IPS-18c (cell line): ENCODE results near the gene HINT1.

ENCODE experiments used
- H3K4me3 ChIP-seq: 2 replicates; pipeline ENCODE4 v1.7.0; 2013; ENCODE audit warnings: low read depth, mild to moderate bottlenecking, low read length, moderate library complexity; ENCODE audit not compliant: insufficient read depth
- H3K9me3 ChIP-seq: one replicate; pipeline ENCODE4 v1.6.1; 2013; ENCODE audit warnings: mild to moderate bottlenecking, low read length, moderate library complexity; ENCODE audit not compliant: control insufficient read depth, insufficient read depth

HINT1 gene

DNA sequence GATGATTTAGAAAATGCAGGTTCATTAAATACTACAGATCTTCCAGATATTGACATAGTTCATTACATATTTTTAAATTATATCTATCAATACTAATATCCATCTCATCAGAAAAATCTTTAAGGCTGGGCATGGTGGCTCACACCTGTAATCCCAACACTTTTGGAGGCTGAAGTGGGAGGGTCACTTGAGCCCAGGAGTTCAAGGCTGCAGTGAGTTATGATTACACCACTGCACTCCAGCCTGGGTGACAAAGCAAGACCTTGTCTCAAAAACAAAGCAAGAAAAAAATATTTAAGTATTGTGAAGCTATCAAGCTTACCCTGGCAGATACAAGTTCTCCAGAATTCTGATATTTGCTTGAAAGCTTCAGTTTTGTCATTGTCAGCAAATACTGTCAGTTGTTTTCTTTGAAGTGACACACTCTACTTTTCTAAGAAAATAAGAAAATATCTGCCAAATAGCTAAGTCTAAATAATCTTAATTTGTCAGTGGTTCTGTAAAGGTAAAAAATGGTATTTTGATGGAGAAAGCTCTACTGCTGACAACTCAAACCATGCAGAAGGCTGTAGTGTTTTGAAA is 20.6 kb upstream of the HINT1 start:
- H3K9me3 ChIP-seq, result no peaks in the 10 kb centered on the region
- no peak overlapping the region for H3K4me3 ChIP-seq

DNA sequence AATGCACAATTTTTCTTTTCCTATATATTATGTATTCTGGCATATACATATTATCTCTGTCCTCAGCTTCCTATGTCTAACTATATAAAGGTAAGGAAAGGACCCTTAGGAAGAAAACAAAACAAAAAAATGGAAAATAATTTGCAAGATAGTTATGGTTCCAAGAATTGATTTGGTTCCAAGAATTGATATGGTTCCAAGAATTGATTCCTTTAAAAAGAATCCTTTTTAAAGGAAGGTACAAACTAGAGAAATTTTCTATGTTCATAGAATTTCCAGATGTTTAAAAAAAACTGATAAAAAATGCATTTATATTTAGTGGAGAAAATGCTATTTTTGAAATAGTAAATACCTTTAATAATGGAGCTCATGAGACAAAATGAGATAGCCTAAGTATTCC is 17.8 kb upstream of the HINT1 start:
- H3K4me3 ChIP-seq, result no peak overlapping the region
- H3K9me3 ChIP-seq, result no peaks in the 10 kb centered on the region

DNA sequence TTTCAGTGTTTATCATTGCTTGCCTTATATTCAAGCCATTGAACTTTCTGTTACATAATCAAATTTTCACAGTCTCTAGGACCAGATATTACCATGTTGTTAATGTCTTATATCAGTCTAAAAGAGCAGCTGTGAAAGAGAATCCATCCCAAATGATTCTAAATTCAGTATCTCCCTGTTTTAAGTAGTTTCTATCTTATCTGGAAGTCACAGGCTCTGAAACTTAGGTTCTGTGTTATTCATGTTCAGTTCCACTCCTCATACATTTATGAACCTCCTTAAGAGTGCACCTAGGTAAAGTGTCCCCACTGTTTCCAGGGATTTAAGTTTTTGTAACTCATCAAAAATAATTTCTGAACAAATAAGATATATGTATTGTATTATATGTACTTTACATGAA is 15.4 kb upstream of the HINT1 start:
- no peaks in the 10 kb centered on the region for H3K9me3 ChIP-seq
- H3K4me3 ChIP-seq, result no peak overlapping the region

DNA sequence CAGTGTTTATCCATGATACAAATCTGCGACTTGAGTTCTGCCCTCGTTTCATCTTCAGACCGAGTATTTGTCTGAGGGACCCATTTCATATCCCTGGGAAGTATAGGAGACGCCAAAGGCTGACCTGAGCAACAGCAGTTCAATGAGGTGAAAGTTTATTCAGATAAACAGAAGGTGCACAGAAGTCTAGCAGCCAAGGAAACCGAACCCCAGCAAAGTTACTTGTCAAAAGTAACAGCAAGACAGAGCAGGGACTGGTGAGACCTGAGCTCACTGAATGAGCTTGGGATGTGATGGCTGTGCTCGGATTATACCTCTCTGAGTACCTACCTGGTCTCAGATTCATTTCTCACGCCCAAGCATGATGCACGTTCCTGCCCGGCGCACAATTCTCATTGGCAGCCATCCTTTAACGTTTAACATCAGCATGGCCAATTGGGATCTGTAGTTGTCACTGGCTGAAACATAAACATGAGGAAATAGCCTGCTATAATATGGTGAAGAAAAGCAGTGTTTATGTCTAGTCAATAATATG is 6.3 kb upstream of the HINT1 start:
- H3K9me3 ChIP-seq, result no peaks in the 10 kb centered on the region
- H3K4me3 ChIP-seq, result peak overlapping the region; percentile 74

DNA sequence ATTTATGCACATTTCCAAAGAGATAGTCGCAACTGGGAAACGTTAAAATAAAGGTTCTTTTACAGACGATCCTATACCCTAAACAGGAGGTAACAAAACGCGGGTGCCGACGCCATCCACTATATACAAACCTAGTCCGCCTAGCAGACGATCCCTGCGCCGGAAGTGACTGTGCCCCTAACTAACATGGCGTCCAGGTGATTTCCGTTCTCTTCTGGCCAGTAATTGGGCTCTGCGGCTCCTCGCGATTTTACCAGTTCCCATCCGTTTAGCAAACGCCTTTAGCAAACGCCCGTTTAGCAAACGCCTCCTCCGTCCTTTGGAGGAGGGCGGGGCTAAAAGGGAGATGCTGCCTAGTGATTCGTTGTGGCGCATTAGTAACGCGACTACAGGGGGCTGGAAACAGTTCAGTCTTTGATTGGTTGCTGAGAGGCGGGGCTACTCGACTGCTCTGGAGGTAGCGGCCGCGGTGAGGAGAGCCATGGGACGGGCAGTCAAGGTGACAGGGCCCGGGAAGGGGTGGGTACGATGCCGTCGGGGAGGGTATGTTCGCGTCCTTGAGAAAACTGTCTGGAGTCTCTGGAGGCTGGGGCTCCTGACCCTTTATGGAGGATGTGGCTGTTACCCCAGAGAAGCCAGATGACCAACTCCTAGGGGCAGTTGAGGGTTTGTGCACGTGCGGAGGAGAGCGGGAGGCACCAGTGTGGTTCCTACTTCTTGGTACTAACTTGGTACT is 5.7 kb upstream of the HINT1 start, which contains the start of gene LYRM7:
LYRM7 (plus strand) TSS at position 405 of the 736 bp plus-strand sequence; CDS start at position 482, 77 bp downstream.
- peak within 1 kb of the TSS; percentile 74 for H3K4me3 ChIP-seq
- no peaks in the 10 kb centered on the region for H3K9me3 ChIP-seq

DNA sequence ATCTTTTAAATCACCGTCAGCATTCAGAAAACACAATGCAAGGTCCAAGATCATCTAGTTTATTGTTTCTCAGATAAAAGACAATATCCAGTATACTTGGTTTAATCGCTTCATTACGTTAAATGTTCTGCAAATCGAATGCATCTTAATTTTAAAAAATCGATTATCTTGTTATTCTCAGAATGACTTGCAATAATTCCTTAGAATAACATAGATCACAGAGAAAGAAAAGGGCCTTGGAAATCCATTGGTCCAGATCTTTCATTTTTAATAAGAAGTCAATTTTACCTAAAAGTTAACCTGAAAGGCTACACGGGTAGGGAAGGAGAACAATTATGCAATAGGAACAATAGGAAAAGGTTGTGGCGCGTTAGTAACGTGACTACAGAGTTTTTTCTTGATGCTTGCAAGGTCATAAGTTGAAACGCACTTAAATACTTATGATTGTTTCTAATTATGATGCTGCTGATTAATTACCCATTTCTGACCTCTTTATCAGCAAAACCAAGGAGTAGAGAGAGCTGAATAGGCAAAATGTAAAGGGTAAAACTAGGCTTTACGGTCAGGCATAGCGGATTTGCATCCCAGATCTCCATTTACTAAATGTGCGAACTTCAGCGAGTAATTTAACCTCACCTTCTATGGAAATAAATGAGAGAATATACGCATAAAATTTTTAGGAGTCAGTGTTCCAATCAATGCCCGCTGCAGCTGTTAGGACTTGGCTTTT is 4.9 kb upstream of the HINT1 start:
- Histone ChIP-seq H3K9me3 (no peaks in the 10 kb centered on the region), H3K4me3 (peak overlapping the region; percentile 65)

DNA sequence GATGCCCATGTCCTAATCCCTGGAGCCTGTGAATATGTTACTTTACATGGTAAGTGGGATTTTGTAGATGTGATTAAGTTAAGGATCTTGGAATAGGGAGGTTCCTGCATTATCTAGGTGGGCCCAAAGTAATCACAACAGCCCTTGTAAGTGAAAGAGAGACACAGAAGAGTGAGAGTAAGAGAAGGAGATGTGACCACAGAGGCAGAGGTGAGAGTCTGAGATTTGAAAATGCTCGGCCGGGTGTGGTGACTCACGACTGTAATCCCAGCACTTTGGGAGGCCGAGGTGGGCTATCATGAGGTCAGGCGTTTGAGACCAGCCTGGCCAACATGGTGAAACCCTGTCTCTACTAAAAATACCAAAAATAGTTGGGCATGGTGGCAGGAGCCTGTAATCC is 2.6 kb upstream of the HINT1 start:
- no peaks in the 10 kb centered on the region for H3K9me3 ChIP-seq
- no peak overlapping the region for H3K4me3 ChIP-seq

DNA sequence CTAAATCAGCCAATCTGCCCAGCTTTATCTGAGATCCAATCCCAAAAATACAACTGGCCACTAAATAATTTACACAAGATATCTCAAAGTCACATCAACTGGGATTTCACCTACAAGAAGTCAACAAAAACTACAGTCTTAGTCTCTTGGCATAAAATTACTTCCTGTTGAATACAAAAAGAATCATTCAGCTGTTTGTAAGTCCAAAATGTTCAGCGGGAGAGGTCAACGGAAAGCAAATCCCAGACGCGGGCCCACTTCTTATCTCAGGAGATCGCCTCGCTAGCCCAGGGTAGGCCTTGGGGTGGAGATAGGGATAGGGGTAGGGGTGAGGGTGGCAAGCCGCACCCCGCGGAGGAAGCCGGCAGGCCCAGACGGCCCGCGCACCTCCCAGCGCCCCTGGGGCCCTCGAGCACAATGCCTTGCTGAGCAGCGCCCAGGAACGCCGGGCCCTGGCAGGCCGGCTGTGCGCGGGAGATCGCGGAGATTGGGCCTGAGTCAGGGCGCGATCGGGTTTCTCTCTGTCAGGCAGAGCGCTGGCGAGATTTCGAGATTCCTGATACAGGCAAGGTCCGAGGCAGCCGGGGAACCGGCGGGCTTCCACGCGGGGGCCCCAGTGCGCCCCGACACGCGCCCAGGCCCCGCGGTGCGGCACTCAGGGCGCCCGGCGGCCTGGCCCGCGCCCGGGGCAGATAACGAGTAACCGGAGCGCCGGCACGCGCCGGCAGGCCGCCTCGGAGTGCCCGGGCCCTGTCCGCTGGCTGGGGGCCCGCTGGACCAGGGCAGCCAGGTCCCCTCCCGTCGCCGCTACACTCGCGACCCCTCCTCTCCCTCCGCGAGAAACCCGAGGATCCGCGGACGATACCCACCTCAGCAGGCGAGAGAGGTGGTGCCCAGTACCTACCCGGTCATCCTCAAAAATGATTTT is 601 bp downstream of the HINT1 start:
- Histone ChIP-seq H3K9me3 (no peaks in the 10 kb centered on the region), H3K4me3 (peak overlapping the region; percentile 90)

DNA sequence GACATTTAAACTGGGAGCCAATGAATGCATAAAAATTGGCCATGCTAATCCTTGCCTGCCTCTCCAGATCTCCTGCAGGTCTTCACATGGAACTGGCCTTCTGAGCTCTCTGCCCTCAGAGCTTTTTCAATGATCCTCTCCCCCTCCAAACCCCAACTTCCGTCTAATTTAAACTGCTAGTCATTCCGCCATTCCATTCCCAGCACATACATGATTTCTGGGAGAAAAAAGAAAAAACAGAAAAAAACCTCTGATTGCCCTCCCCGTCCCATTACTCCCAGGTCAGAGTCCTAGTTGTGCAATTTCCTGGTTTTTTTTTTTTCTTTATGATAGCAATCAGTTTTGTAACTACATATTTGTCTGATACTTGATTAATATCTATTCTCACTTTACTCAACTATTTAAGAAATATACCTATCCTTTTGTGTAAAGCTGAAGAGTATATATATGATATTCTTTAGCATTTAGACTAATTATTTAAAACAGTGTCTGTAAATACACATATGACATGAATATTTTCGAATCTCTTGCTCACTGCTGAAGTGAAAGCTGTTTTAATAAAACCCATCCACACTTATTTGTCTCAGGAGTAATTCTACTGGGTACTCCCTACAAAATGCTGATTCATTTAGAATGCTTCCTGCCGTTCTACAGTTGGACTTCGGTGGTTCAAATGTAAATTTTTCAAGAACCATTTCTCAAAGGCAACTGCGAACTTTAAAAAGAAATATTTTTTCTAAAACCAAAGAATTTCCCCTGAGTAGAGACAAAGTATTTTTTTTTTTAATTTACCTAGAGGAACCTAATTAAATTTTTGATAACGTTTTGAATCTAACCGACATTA is 1.6 kb downstream of the HINT1 start:
- peak overlapping the region; percentile 90; the same call in 1 of the 2 replicates for H3K4me3 ChIP-seq
- no peaks in the 10 kb centered on the region for H3K9me3 ChIP-seq

DNA sequence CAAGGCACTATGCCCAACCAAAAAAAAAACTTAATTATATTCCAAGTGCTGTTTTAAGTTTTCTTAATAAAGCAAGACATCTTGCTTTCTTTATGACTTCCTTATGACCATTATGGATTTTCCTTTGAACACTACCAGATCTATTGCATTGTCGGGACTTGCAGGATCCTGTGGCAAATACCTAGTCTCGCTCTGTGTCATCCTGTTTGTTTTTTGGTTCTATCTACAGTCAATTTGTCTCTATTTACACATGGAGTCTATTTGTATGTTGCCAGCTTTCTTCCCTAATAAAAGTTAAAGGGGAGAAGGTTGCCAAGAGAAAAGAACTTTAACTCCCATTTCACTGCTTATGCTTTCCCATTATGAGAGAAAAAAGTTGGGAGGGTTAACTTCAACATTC is 4.9 kb downstream of the HINT1 start:
- no peak overlapping the region for H3K4me3 ChIP-seq
- no peaks in the 10 kb centered on the region for H3K9me3 ChIP-seq

DNA sequence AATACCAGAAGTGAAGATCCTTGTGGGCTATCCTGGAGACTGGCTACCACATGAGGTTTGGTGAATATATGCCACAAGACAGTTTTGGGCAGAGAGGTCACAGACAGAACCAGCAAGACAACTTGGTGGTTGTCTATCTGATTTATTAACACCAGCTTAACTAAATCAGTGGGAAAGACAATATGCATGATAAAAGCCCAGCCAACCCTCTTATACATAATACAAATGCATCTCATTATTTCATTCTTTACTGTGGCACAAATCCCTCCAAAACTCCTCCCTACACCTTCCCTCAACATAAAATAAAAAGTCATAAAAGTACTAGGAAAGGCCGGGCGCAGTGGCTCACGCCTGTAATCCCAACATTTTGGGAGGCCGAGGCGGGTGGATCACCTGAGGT is 8.1 kb downstream of the HINT1 start:
- no peak overlapping the region for H3K4me3 ChIP-seq
- no peaks in the 10 kb centered on the region for H3K9me3 ChIP-seq

DNA sequence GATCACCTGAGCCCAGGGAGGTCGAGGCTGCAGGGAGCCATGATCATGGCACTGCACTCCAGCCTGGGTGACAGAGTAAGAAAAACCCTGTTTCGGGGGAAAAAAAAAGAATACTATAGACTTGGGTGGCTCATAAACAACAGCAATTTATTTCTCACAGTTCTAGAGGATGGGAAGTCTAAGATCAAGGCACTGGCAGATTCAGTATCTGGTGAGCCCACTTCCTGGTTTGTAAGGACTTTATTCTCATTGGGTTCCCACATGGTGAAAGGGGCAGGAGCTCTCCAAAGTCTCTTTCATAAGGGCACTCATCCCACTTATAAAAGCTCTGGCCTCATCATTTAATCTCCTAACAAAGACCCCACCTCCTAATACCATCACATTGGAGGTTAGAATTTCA is 8.7 kb downstream of the HINT1 start:
- Histone ChIP-seq H3K9me3 (no peaks in the 10 kb centered on the region), H3K4me3 (no peak overlapping the region)

DNA sequence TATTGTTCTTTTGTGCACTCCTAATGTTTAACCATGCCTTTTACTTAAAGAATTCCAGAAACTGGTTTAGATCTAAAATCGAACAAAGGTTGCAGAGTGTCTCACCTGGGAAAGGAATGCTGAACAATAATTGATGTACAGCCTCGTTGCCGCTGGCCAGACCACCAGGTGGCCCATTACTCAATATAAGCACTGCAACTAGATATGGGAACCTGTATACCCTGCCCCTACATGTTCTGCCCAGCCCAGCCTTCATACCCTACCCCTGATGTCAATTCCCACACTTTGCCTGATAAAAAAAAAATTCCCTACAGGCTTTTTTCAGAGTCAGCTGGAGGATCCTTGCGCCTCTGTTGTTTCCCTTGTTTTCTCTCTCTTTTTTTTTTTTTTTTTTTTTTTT is 13.8 kb downstream of the HINT1 start:
- H3K4me3 ChIP-seq, result no peak overlapping the region
- no peaks in the 10 kb centered on the region for H3K9me3 ChIP-seq

DNA sequence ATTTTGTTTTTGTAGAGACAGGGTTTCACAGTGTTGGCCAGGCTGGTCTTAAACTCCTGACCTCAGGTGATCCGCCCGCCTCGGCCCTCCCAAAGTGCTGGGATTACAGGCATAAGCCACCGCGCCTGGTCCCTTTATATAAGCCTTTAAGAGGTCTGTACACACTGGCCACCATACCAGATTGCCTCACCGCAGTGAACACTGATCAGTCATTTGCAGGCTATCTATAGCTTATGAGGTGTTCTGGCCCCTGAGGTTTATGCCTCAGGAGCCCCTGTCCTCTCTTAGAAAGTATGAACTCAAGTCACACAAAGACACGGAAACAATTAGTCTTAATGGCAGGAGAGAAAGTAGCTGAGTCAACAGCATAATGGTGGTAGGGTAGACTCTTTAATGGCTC is 14.6 kb downstream of the HINT1 start:
- H3K4me3 ChIP-seq, result no peak overlapping the region
- no peaks in the 10 kb centered on the region for H3K9me3 ChIP-seq

DNA sequence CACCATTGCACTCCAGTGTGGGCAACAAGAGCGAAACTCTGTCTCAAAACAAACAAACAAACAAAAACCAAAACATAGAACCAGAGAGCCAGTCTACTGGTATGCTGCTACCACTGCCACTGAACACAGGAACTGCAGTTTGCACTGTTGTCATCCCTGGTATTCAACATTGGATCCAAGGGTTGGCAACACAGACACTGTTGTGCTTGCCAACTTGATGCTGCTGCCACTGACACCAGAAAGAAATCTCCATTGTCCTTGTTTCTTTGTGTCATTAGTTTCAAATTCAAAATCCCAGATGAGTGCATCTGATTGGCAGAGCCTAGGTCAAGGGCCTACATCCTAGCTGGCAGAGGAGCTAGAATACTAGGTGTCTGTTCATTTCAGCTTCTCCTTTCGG is 16.2 kb downstream of the HINT1 start:
- no peaks in the 10 kb centered on the region for H3K9me3 ChIP-seq
- no peak overlapping the region for H3K4me3 ChIP-seq

DNA sequence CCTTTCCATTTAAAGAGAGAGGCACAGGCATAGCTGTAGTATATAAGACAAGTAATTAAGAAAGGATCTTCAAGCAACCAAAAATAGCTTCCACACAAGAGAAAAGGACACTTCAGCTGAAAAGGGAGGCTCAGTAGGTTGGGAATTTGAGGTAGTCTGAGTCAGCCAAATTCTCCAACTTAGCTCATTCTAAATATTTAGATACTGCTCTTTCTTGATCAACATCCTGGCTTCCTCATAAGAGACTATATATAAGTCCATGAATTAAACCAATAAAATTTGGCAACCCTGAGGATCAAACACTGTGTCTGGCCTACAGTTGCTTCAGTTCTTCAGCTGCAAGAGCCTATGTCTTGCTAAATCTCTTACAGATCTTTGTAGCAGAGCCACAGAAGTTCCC is 17.8 kb downstream of the HINT1 start:
- H3K9me3 ChIP-seq, result no peaks in the 10 kb centered on the region
- H3K4me3 ChIP-seq, result no peak overlapping the region
